NCI-H2227 (cell line): ENCODE measurements around the gene LBX1.

Experiments used
- DNase-seq: peaks from one replicate; lab custom pipeline; 2025; ENCODE audit not compliant: unreplicated experiment; lab: John Stamatoyannopoulos, UW

The LBX1 gene

DNA sequence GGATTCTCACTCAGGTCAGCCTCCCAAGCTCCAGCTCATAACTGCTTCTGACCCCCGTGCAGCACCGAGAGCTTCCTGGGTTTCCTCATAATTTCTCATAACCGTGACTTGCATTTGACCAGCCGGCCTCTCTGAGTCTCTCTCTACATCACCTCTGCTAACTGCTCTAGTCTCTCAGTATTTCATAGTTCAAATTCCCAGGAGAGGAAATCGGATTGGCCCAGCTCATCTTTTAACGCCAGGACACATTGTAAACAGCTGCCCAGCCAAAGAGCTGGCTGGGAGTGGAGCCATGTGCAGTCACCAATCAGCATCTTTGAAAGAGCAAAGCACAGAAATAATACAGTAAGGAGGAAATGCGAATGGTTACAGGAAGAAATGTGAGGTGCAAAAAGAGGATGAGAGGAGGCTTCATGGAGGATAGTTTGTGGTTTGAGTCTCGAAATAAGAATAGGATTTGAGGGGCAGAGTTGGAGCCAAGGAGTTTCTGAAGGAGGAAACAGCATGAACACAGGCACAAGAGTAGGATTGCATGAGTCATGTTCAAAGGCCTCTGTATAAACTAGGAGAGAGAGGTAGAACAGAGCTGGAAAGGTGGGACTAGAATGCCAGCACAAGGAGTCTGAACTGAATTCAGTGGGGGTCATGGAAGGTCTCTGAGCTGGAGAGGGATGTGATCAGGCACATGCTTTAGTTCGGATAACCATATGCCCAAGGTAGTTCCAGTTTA, 15.2 kb upstream of the LBX1 start:
- DNase-seq = no peak

DNA sequence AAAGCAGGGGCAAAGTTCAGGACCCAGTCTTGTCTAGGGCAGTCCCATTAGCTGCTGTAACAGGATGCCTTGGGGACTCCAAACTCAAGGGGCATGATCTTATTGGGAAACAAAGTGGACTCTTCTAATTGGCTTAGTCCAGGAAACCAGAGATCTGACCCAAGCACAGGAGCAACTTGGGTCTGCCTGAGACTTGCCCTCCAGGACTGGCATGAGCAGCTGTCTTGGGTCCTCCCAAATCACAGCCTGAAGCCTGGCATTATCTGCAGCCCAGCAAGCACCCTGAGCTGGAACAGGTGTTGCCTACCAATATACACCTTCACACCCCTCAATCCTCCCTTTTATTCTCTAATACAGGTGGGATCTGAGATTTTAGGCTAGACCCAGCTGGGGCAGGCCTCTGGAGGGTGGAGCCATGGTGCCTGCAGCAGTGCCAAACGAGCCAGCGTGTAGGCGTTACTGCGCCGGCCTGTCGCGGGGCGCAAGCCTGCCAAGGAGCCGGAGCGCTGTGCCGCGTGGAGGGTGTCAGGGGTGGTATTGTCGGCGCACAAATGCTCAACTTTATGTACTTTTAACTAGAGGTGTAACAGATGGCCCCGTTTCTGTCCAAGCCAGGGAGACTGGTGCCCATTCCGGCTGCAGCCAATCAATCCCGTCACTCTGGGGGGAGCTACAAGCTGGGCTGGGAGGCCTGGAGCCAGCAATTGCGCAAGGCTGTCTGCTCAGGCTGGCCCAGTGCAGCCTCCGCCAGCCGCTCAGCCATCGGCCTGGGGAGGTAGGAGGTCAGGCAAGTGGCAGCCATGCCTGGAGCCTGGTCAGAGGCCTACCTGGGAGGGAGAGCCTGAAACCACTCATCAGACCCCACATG, 12.8 kb upstream of the LBX1 start:
- DNase-seq = no peak

GRCh38 chr10:101238732-101239105, 9.5 kb upstream of the LBX1 start:
- no peak for DNase-seq

DNA sequence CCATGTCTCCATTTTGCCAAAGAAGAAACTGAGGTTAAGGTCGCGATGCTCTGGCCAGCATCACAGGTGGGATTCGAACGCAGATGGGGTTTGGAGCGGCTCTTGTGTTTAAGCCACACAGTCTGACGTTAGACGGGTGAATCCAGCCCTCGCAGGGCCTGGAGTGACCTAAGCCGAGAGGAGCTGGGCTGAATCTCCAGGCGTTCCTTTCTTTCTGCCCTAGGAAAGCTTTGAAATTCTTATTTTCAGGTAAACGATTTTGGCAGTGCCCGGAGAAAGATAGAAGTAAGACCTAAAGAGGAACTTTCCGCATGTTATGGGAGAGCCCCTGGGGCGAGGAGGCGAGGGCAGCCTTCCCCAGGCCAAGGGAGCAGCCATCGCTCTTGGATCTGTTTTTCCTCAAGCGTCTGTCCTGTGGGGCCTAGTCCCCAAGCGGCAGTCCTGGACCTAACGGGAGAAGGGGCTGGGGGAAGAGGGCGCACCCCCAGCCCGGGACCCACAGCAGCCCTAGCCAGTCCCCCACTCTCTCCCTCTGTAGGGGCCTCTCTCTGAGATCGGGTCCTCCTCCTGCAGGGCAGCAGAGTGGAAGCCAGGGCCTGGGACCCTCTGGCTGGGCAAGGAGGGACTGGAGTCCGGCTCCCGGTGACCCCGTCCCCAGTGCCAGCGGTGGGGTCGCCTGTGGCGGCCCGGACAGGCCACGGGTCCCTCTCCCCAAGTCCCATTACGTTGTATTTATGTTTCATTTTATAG, 8.9 kb upstream of the LBX1 start:
- DNase-seq = no peak

DNA sequence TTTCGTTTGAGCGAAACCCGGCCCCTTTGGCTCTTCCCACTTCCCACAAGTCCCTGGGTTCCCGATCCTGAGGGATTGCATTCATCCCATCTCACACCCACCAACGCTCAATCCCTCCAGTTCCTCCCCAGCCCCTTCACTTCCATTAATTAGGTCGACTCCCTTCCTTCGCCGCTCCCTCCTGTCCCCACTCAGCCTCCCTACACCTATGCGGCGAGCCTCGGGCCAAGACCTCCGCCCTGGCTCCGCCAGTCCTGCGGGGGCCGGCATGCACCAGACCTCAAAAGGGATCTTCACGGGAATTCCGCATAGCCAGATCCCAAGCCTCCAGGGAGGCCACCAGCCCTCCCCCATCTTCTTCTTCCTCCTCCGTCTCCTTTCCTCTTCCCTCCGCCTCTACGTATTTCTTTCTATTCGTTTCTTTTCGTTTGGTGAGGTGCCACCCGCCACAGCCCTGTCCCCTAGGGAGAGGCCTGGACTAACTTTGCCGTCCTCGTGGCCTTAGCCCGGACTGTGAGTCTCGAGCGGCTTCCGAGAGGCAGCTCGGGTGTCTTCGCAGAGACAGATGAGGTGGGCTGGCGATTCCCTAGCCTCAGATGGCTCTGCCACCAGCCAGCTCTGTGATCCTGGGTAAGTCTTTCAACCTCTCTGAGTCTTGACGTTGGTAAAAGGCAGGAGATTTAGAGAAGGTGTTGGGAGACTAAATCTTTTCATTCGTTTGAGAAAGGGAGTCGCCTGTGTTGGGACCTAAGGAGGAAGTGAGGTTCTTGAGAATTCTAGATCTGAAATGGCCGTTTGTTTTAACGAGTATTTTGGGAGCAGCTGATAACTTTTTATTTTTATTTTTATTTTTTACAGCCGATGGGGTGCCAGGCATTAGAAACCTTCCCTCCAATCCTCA, 8.1 kb upstream of the LBX1 start:
- no peak for DNase-seq

DNA sequence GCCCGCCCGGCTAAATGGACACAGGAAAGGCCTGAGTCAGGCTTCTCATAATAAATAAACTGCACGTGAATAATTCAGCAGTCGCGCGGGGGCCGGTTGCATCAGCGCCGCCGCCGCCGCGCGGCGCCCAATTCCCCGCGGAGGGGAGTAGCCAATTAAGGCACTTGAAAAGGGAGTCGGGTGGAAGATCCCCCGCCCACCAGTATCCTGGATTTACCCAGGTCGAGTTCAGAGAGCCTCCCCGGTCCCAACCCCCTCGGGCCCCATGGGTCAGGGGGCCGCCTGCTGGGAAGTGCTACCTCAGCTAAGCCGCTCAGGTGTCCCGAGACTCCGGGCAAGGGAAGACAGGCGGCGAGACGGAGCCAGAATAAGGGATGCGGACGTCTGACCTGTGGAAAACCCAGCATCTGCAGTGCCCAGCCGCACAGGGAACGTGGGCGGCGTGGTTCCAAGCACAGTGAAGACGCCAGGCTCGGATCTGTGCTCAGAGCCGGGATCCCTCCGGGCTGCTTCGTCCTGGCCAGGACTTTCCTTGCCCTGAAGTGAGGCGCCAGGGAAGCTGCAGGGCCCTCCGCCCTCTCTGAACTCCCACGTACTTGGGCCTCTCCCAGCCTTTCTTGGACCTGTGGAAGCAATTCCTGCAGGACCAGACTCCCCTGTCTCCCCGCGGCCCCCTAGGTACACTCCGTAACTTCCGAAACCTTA, 7.3 kb upstream of the LBX1 start:
- DNase-seq = no peak

DNA sequence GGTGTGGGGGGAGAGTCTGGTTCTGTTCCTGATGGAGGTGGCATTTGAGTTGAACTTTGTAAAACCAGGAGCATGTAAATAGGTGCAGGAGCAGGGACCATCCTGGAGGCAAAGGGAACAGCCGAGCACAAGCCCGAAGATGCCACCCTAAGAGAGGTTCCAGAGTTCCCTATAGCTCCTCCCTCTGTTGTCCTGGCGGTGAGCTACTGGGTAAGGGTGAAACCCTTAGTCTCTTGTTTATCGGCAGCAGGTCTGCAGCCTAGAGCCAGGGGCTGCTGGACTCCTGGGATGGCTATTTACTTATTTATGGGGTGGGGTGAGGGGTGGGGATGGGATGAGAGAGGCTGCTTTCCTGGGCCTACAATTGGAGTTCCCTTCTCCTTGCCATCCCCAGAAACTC, 6.5 kb upstream of the LBX1 start:
- DNase-seq = no peak

- DNase-seq = no peak
These were observed 5.1 kb upstream of the LBX1 start for GRCh38 chr10:101234333-101234732.

DNA sequence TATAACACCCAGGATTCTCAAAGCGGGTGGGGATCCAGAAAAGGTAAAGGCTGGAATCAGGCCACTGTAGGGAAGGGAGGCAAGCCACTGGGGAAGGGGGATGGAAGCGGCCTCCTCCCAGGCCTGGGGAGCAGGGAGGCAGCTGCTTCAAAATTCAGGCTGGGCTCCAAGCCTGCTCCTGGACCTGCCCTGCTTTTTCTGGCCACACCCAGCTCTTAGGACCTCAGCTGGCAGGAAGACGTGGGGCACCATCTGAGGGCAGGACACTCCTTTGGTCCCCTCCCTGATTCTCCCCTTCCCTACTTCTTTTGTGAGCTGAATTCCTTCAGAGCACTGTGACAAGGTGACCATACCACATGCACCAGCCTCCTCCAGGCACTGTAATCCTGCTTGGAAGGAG, 4.6 kb upstream of the LBX1 start:
- DNase-seq = no peak

DNA sequence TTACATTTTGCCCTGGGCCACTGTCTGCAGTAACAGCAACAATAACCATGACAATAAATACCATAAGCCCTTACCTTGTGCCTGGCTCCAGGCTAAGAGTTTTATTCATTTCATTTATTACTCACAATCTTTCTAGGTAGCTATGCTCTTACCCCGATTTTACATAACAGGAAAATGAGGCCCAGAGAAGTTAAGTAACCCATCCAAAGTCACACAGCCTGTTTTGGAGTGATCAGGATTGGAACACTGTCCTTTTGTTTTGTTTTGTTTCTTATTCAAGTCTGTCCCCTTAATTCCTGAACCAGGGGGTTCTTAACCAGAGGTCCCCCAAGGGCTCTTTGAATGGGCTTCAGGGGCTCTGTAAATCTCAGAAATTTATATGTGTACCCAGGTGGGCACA, 4.2 kb upstream of the LBX1 start:
- no peak for DNase-seq

DNA sequence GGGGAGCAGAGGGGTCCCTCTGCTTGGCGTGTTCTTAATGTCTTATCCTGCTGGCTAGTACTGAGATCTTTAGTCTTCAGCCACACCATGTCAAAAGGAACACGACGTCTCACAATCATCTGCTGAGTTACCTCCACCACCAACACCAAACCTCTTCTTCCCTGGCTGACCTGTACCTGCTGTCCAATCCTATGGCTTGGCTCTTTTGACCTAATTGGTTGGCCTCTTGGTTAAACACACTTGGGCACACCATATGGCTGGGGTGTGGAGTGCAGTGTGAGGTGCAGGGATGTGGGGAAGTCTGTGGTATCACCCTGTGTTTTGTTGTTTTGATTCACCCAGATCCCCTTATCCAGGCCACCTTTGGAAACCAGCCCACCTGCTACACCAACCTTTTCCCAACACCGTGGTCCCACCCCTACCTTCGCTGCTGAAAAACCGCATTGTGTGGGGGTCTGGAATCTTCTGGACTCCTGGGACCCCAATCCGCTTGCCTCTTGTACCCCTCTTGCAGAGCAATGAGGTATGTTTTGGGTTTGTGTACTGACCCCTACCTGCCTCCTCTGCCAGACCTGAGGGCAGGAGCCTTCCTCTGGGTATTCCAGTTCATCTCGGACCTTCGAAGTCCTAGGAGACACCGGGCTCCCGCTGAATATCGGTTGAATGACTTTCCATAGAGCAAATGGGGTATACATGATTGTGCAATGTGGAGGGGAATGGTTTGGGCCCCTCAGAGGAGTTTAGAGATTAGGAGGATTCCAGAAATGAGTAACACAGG, 2.8 kb upstream of the LBX1 start:
- no peak for DNase-seq

GRCh38 chr10:101231092-101231491, 1.8 kb upstream of the LBX1 start:
- no peak for DNase-seq

GRCh38 chr10:101230183-101230917, 1.1 kb upstream of the LBX1 start:
- DNase-seq = peak; percentile 31

DNA sequence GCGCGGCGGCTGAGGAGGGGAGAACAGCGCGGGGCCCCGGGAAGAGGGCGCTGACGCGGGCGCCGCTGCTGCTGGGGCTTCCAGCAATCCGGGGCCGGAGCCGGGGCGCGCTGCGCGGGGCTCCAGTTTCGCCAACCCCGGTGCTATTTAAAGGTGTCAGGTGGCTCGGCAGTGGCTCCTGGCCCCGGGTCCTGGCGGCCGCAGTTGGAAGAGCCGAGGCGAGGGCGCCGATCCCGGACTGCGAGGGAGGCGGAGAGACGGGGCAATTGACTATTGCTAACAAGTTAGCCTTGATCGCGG, 347 bp downstream of the LBX1 start:
- peak; percentile 31 for DNase-seq

- peak; percentile 60 for DNase-seq
These were observed 904 bp downstream of the LBX1 start for GRCh38 chr10:101228153-101228965.

- no peak for DNase-seq
These were observed 1.7 kb downstream of the LBX1 start for GRCh38 chr10:101227429-101228152.
